GM12873 (cell line): ENCODE results near the gene SLX4.

Experiments used
- TF ChIP-seq, protein P1 (sequence below): IDR thresholded peaks from 2 replicates; pipeline ENCODE4 v1.5.1; 2012; ENCODE audit warnings: low read depth, mild to moderate bottlenecking, moderate library complexity, low read length, control low read depth; ENCODE audit not compliant: insufficient read depth; ENCODE audit errors: missing control alignments

The SLX4 gene

DNA sequence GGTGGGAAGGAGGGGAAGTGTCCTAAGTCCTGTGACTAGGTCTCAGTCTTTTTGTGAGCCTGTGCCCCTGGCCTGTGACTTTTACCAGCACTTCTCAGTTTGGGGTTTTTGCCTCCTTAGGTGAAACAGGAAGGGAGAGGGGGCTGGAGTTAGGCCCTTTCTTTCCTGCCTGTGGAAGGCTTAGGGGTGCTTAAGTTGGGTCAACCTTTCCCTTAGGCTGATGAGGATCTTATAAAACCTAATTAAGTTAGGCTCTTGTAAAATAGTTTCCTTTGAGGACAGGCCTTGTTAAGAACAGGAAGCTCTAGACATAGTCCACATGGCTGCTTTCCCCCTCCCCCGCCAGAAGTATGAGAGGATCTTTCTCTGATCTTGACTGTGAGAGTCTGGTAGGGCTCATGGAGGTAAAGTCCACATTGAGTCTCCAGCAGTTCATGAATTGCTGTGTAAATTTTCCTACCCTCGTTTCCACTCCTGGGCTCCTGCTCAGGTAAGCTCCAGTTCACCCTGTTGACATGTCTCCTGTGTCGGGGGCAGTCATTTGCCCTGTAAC, 26.0 kb upstream of the SLX4 start:
- TF ChIP-seq, protein P1, sequence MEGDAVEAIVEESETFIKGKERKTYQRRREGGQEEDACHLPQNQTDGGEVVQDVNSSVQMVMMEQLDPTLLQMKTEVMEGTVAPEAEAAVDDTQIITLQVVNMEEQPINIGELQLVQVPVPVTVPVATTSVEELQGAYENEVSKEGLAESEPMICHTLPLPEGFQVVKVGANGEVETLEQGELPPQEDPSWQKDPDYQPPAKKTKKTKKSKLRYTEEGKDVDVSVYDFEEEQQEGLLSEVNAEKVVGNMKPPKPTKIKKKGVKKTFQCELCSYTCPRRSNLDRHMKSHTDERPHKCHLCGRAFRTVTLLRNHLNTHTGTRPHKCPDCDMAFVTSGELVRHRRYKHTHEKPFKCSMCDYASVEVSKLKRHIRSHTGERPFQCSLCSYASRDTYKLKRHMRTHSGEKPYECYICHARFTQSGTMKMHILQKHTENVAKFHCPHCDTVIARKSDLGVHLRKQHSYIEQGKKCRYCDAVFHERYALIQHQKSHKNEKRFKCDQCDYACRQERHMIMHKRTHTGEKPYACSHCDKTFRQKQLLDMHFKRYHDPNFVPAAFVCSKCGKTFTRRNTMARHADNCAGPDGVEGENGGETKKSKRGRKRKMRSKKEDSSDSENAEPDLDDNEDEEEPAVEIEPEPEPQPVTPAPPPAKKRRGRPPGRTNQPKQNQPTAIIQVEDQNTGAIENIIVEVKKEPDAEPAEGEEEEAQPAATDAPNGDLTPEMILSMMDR = no peak

- TF ChIP-seq, protein P1 = peak; percentile 27
Observed at GRCh38 chr16:3625911-3626732, 14.7 kb upstream of the SLX4 start.

DNA sequence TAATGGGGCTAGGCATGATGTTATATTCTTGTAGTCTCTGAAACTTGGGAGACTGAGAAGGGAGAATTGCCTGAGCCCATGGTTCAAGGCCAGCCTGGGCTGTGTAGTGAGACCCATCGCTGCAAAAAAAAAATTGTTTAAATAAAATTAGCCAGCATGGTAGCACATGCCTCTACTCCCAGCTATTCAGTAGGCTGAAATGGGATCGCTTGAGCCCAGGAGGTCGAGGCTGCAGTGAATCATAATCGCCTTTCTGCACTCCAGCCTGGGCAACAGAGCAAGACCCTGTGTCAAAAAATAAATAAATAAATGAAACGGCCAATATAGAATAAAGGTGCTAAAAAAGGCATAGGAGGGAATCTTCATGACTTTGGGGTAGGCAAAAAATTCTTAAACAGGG, 13.9 kb upstream of the SLX4 start:
- TF ChIP-seq, protein P1 = no peak

- TF ChIP-seq, protein P1 = no peak
Observed at GRCh38 chr16:3623642-3624041, 12.2 kb upstream of the SLX4 start.

GRCh38 chr16:3618769-3619141, 7.3 kb upstream of the SLX4 start:
- TF ChIP-seq, protein P1 = no peak

- TF ChIP-seq, protein P1 = no peak
Observed at GRCh38 chr16:3612510-3613466, 1.4 kb upstream of the SLX4 start.

DNA sequence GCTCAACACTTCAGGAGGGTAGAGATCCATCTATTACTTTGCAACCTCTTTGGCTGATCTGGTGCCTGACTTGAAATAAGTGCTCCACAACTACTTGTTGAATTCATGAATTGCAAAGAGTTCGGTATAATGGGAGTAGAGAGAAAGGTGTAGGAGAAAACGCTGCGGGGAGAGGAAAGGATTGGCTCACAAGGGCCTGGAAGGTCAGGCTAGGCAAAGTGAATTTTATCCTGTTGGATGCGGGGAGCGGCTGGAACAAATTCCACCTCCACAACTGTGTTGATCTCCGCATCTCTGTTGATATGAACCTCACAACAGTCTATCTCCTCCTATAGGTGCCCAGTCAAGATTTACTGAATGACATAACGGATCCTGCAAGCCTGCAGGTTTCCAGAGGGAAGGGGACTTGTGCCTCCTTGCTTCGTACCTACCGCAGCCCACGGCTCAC, 684 bp downstream of the SLX4 start:
- TF ChIP-seq, protein P1 = no peak
